K562 (cell line): ENCODE results near the gene KRTAP5-6. TPM values are rescaled to one million over a fixed set of nuclear protein-coding genes. Genes with fewer than 3 reads are reported as not detected.

ENCODE experiments used
- ATAC-seq: fragments of 200-7000 bp; cut with Tn5 transposase; 3 replicates; pipeline ENCODE4 v1.9.1; 2020; ENCODE audit warnings: moderate library complexity
- BruUV-seq: library from RNA; stranded (reverse); fragments of 400-500 nt; replicated peaks from 2 replicates; lab custom pipeline; 2021; lab: Mats Ljungman, UMichigan
- CTCF ChIA-PET: fragments of 300-600 bp; formaldehyde crosslinking; extraction: SDS; loops from one replicate; lab custom pipeline; 2021; ENCODE audit warnings: low intra/inter-chr PET ratio; lab: Yijun Ruan, JAX
- POLR2A ChIA-PET: fragments of 300-600, 350-650 bp; sonication (Branson Sonifier 250); formaldehyde crosslinking; extraction: SDS; loops from one replicate; lab custom pipeline; 2021; ENCODE audit warnings: antibody characterized with exemption, inconsistent platforms; lab: Yijun Ruan, JAX
- DNase-seq, 4 experiments: peaks; one replicate each; pipeline versions ENCODE4 v3.0.0 to v3.0.0-alpha.2; 2011 to 2018; ENCODE audit warnings: low spot score in 3 of 4, mixed read lengths in 3 of 4; ENCODE audit errors: extremely low read depth in 1 of 4
- FAIRE-seq: peaks from 2 replicates; lab custom pipeline; 2011; peaks lifted over from hg19 to GRCh38; lab: Jason Lieb, UNC
- H2AFZ ChIP-seq: 2 replicates; pipeline ENCODE4 v1.6.0; 2011; ENCODE audit warnings: low read depth, low read length, control low read depth, inconsistent platforms
- H3K27ac ChIP-seq: fragments of 200-600 bp; 3 replicates; pipeline ENCODE4 v1.8.0; 2011; ENCODE audit warnings: low read depth, mild to moderate bottlenecking, control low read depth, inconsistent platforms, low read length, moderate library complexity, mixed read lengths; ENCODE audit errors: extremely low read depth
- H3K27me3 ChIP-seq, 2 experiments: fragments of 300-600 bp in 1 of 2; 2 replicates in 1 of 2; 3 replicates in 1 of 2; pipeline versions ENCODE4 v1.6.0 to v1.8.0; 2011; ENCODE audit warnings: inconsistent platforms in 2 of 2, low read length in 2 of 2, mild to moderate bottlenecking in 1 of 2, mixed read lengths in 1 of 2, moderate library complexity in 1 of 2; ENCODE audit not compliant: control insufficient read depth in 2 of 2, insufficient read depth in 2 of 2
- H3K36me3 ChIP-seq: fragments of 300-600 bp; 3 replicates; pipeline ENCODE4 v1.8.0; 2011; ENCODE audit warnings: mild to moderate bottlenecking, low read length, inconsistent platforms; ENCODE audit not compliant: control insufficient read depth, insufficient read depth
- H3K4me1 ChIP-seq, 2 experiments: fragments of 200-600 bp in 1 of 2; replicated peaks in 1 of 2; 2 replicates in 1 of 2; 3 replicates in 1 of 2; pipeline versions ENCODE4 v1.5.1 to v1.8.0; 2011; ENCODE audit warnings: inconsistent platforms in 2 of 2, low read length in 2 of 2, mild to moderate bottlenecking in 1 of 2, mixed read lengths in 1 of 2, moderate library complexity in 1 of 2; ENCODE audit not compliant: control insufficient read depth in 2 of 2, insufficient read depth in 2 of 2
- H3K4me2 ChIP-seq: 2 replicates; pipeline ENCODE4 v1.6.1; 2011; ENCODE audit warnings: low read length, control low read depth, inconsistent platforms, mixed read lengths; ENCODE audit not compliant: insufficient read depth
- H3K4me3 ChIP-seq: fragments of 200-600 bp; sonication (generic), shearing (Covaris generic); 2 replicates; pipeline ENCODE4 v1.5.1; 2016; ENCODE audit warnings: control low read depth, inconsistent platforms
- H3K79me2 ChIP-seq: fragments of 200-600 bp; 3 replicates; pipeline ENCODE4 v1.8.0; 2011; ENCODE audit warnings: low read length, inconsistent platforms; ENCODE audit not compliant: control insufficient read depth, insufficient read depth
- H3K9ac ChIP-seq, 2 experiments: 2 replicates each; pipeline versions ENCODE4 v1.6.0 to v1.6.1; 2011; ENCODE audit warnings: low read depth in 2 of 2, low read length in 2 of 2, control low read depth in 1 of 2, inconsistent platforms in 1 of 2, mild to moderate bottlenecking in 1 of 2, mixed read lengths in 1 of 2; ENCODE audit not compliant: insufficient read depth in 1 of 2
- H3K9me1 ChIP-seq: one replicate; pipeline ENCODE4 v1.6.0; 2011; ENCODE audit warnings: inconsistent platforms, mild to moderate bottlenecking, low read length, moderate library complexity; ENCODE audit not compliant: control insufficient read depth, insufficient read depth
- H3K9me3 ChIP-seq: replicated peaks from 2 replicates; pipeline ENCODE4 v1.5.1; 2011; ENCODE audit warnings: low read depth, low read length, inconsistent platforms; ENCODE audit not compliant: control insufficient read depth, insufficient read depth
- H4K20me1 ChIP-seq: replicated peaks from 2 replicates; pipeline ENCODE4 v1.6.1; 2011; ENCODE audit warnings: low read length, inconsistent platforms, mixed read lengths; ENCODE audit not compliant: control insufficient read depth, insufficient read depth
- ATF7 ChIP-seq: fragments of 450-650 bp; IDR thresholded peaks from 2 replicates; pipeline ENCODE4 v1.7.1; 2014; ENCODE audit warnings: mild to moderate bottlenecking, moderate library complexity
- DEAF1 ChIP-seq: fragments of 450-650 bp; formaldehyde crosslinking; IDR thresholded peaks from 2 replicates; pipeline ENCODE4 v1.4.0; 2020; ENCODE audit warnings: mild to moderate bottlenecking, moderate library complexity
- DIDO1 ChIP-seq: fragments of 450-650 bp; IDR thresholded peaks from 2 replicates; pipeline ENCODE4 v1.6.1; 2016; ENCODE audit warnings: low read depth, missing biosample characterization, missing genetic modification characterization
- DLX4 ChIP-seq: fragments of 250-450 bp; sonication (Bioruptor Pico); IDR thresholded peaks from 2 replicates; pipeline ENCODE4 v1.6.1; 2021; ENCODE audit warnings: mild to moderate bottlenecking
- E4F1 ChIP-seq: fragments of 250-450 bp; sonication (Bioruptor Pico); IDR thresholded peaks from 2 replicates; pipeline ENCODE4 v1.5.0; 2021; ENCODE audit warnings: mild to moderate bottlenecking, borderline replicate concordance
- KLF13 ChIP-seq: fragments of 450-650 bp; IDR thresholded peaks from 2 replicates; pipeline ENCODE4 v1.6.1; 2016; ENCODE audit warnings: missing genetic modification characterization, low read depth, mild to moderate bottlenecking, missing compliant biosample characterization, moderate library complexity, borderline replicate concordance
- SMARCB1 ChIP-seq: IDR thresholded peaks from 2 replicates; pipeline ENCODE4 v1.6.1; 2011; ENCODE audit warnings: improper control_type of control experiment, low read depth; ENCODE audit not compliant: insufficient read length
- SRSF3 ChIP-seq: fragments of 200-400 bp; formaldehyde crosslinking; IDR thresholded peaks from 2 replicates; pipeline ENCODE4 v1.6.1; 2016; ENCODE audit warnings: mild to moderate bottlenecking, low read length, moderate library complexity; ENCODE audit not compliant: insufficient read depth
- TAF7 ChIP-seq: fragments of 450-650 bp; IDR thresholded peaks from 2 replicates; pipeline ENCODE4 v1.6.1; 2016; ENCODE audit warnings: missing genetic modification characterization, missing compliant biosample characterization
- TRIM24 ChIP-seq, 2 experiments: fragments of 450-650 bp; IDR thresholded peaks; 2 replicates each; pipeline ENCODE4 v1.6.1; 2016
- ZBTB34 ChIP-seq: fragments of 250-450 bp; sonication (Bioruptor Pico); IDR thresholded peaks from 2 replicates; pipeline ENCODE4 v1.8.0; 2021; ENCODE audit warnings: mild to moderate bottlenecking, moderate library complexity
- ZBTB9 ChIP-seq: fragments of 450-650 bp; formaldehyde crosslinking; IDR thresholded peaks from 2 replicates; pipeline ENCODE4 v1.4.0; 2020; ENCODE audit warnings: mild to moderate bottlenecking, moderate library complexity
- ZNF134 ChIP-seq: fragments of 250-450 bp; sonication (Bioruptor Pico); conservative IDR thresholded peaks from 2 replicates; pipeline ENCODE4 v1.4.0; 2020
- ZNF253 ChIP-seq: fragments of 250-450 bp; sonication (Bioruptor Pico); conservative IDR thresholded peaks from 2 replicates; pipeline ENCODE4 v1.6.1; 2021; ENCODE audit warnings: mild to moderate bottlenecking
- ZNF436 ChIP-seq: fragments of 250-450, 450-650 bp; sonication (Bioruptor Pico); formaldehyde crosslinking; IDR thresholded peaks from 2 replicates; pipeline ENCODE4 v1.7.0; 2020; ENCODE audit warnings: mild to moderate bottlenecking
- WGBS: fragments of 100-300 bp; shearing (Covaris generic); methylation state at CpG from one replicate; pipeline ENCODE4 v1.1.6; 2016; ENCODE audit warnings: low coverage, mixed read lengths; ENCODE audit not compliant: insufficient coverage; ENCODE audit errors: missing lambda C conversion rate; 5-methylcytosine and 5-hydroxymethylcytosine counted together
- in situ Hi-C: fragments of 300-500 bp; cut with MboI; formaldehyde crosslinking; loops from 4 replicates; pipeline ENCODE4 v1.15.0; 2018; ENCODE audit warnings: inconsistent platforms, mixed read lengths
- intact Hi-C: fragments of 100-400 bp; cut with micrococcal nuclease; formaldehyde crosslinking; loops from 2 replicates; pipeline ENCODE4 v1.14.2; 2022
- polyA plus RNA-seq, 8 experiments: library from polyadenylated mRNA; depleted of rRNA in 4 of 8; stranded (reverse) in 5 of 8; unstranded in 3 of 8; fragments of >200 nt; fragmentation: Nextera tagmentation in 2 of 8; fragmentation: Illumina TruSeq in 1 of 8; extraction: Ambion mirVana in 2 of 8; extraction: Trizol in 1 of 8; gene quantifications; 2 replicates each; pipeline versions ENCODE4 v1.2.1 to v1.2.3, GENCODE V29; 2011 to 2014; ENCODE audit warnings: inconsistent platforms in 1 of 8, missing spikeins in 1 of 8
- total RNA-seq, 7 experiments: library from RNA; depleted of rRNA in 6 of 7; stranded (reverse); fragments of >200 nt in 6 of 7; fragmentation: Illumina TruSeq in 2 of 7; extraction: Trizol in 2 of 7; gene quantifications; 2 replicates each; pipeline versions ENCODE4 v1.2.1 to v1.2.3, GENCODE V29; 2011 to 2021; ENCODE audit warnings: low replicate concordance in 1 of 7

The KRTAP5-6 gene
- total and polyA plus RNA-seq, 9 of the 15 experiments (the other 6 are each of a cell fraction or from before 2014, with no cell fraction given) = not detected

GRCh38 chr11:1648653-1649420 is 48.2 kb upstream of the KRTAP5-6 start:
- no peak overlapping the region for H3K4me2 ChIP-seq
- POLR2A ChIA-PET = interaction anchor here (0.6 kb wide), 1 partner anchor 18 kb away, joined by 4 read pairs; no protein-coding TSS in a partner anchor
- ATAC-seq (no peak), DNase-seq (no peak), FAIRE-seq (no peak)
- no peak overlapping the region for H2AFZ ChIP-seq
- no peak overlapping the region for H3K9ac ChIP-seq
- H3K4me3 ChIP-seq = no peak overlapping the region
- WGBS = 1% methylated on average over 23 of the region's 28 CpGs
- no peaks in the 10 kb centered on the region for H3K36me3 ChIP-seq
- no peaks in the 10 kb centered on the region for H3K79me2 ChIP-seq
- intact Hi-C loops (no loop called here), in situ Hi-C loops (no loop called here)
- H3K27ac ChIP-seq = no peak overlapping the region
- H4K20me1 ChIP-seq = peaks cover 14% of the 10 kb centered on the region
- CTCF ChIA-PET = no interaction called here
- peaks cover 0 to 9% of the 10 kb centered on the region in 2 experiments; a peak in 1 of 5 replicates for H3K4me1 ChIP-seq
- no TSS peak for BruUV-seq
- H3K27me3 ChIP-seq = peaks cover 26 to 83% of the 10 kb centered on the region in 2 experiments
- H3K9me1 ChIP-seq = no peaks in the 10 kb centered on the region
- H3K9me3 ChIP-seq = no peaks in the 10 kb centered on the region
- no peak for TF ChIP-seq TRIM24 (IDR thresholded peaks at IDR 0.05)
- TF ChIP-seq E4F1 = no peak
- TF ChIP-seq DIDO1 = no peak
- TF ChIP-seq SRSF3 = no peak
- TF ChIP-seq ATF7 = no peak
- TF ChIP-seq SMARCB1 = no peak
- no peak for TF ChIP-seq ZBTB9
- no peak for TF ChIP-seq ZBTB34 (CRISPR knock-in tag)
- no peak for TF ChIP-seq TAF7 (tag)
- no peak for TF ChIP-seq ZNF134 (CRISPR knock-in tag)
- no peak for TF ChIP-seq DEAF1 (CRISPR knock-in tag)
- TF ChIP-seq ZNF253 (CRISPR knock-in tag) = no peak
- no peak for TF ChIP-seq KLF13
- TF ChIP-seq ZNF436 (CRISPR knock-in tag) = no peak
- no peak for TF ChIP-seq DLX4
